GM18870 (cell line): ENCODE measurements around the gene BEST1.
"Not testable (repeated sequence)": the region's sequence is repeated elsewhere in the genome, so short reads cannot be mapped to it uniquely, and the experiment has no call there.

Source experiments
- ATAC-seq: cut with Tn5 transposase; IDR thresholded peaks from one replicate; pipeline ENCODE4 v1.9.1; 2021; ENCODE audit warnings: moderate library complexity; ENCODE audit not compliant: unreplicated experiment

Gene BEST1

GRCh38 chr11:61963282-61964057 is 13.3 kb downstream of the BEST1 start:
- ATAC-seq: no peak

- no peak for ATAC-seq
Measured at GRCh38 chr11:61964058-61964665, 14.0 kb downstream of the BEST1 start.

GRCh38 chr11:61964666-61965271 is 14.6 kb downstream of the BEST1 start:
- ATAC-seq: not testable (repeated sequence)

- no peak for ATAC-seq
Measured at GRCh38 chr11:61966734-61967115, 16.6 kb downstream of the BEST1 start.

GRCh38 chr11:61967116-61967923 is 17.2 kb downstream of the BEST1 start, which contains the start of gene FTH1:
Gene FTH1, minus strand, starts transcription at chr11:61967634. Its CDS starts 209 bp downstream, at chr11:61967425.
- no peak for ATAC-seq

- no peak for ATAC-seq
Measured at GRCh38 chr11:61967924-61968757, 18.0 kb downstream of the BEST1 start.

GRCh38 chr11:61968758-61969390 is 18.7 kb downstream of the BEST1 start:
- ATAC-seq: no peak

- ATAC-seq: no peak
Measured at GRCh38 chr11:61969391-61969758, 19.2 kb downstream of the BEST1 start.

- ATAC-seq: no peak
Measured at GRCh38 chr11:61969838-61970662, 19.9 kb downstream of the BEST1 start.

GRCh38 chr11:61971248-61972111 is 21.3 kb downstream of the BEST1 start:
- ATAC-seq: no peak

GRCh38 chr11:61972112-61972671 is 22.0 kb downstream of the BEST1 start:
- no peak for ATAC-seq

- no peak for ATAC-seq
Measured at GRCh38 chr11:61972672-61973475, 22.7 kb downstream of the BEST1 start.

- no peak for ATAC-seq
Measured at GRCh38 chr11:61973476-61974162, 23.5 kb downstream of the BEST1 start.

- ATAC-seq: no peak
Measured at GRCh38 chr11:61974766-61975631, 24.8 kb downstream of the BEST1 start.

- ATAC-seq: no peak
Measured at GRCh38 chr11:61975638-61976419, 25.7 kb downstream of the BEST1 start.
